ENCODE results near the gene GUCD1. TPM values are rescaled to one million over a fixed set of nuclear protein-coding genes. Genes with fewer than 3 reads are reported as not detected.

Gene GUCD1
- total and polyA plus RNA-seq, 2 of the 13 experiments (the other 11 are each of a cell fraction or from before 2014, with no cell fraction given): 128 to 245 TPM

- TF ChIP-seq ZNF800 (CRISPR knock-in tag; IDR thresholded peaks at IDR 0.05) (no peak), ZNF598 (CRISPR knock-in tag; IDR thresholded peaks at IDR 0.05; ENCODE audit: borderline replicate concordance) (no peak), KDM2A (CRISPR knock-in tag; IDR thresholded peaks at IDR 0.05; ENCODE audit: borderline replicate concordance, low read depth) (peak; percentile 44; the same call in 1 of the 2 replicates), XRCC5 (optimal IDR thresholded peaks at IDR 0.05; ENCODE audit: low read length) (peak; percentile 57), AKNA (CRISPR knock-in tag; IDR thresholded peaks at IDR 0.05; ENCODE audit: borderline replicate concordance) (no peak), GATAD2A (CRISPR knock-in tag; IDR thresholded peaks at IDR 0.05) (0 out of 2 replicates have a peak, but pooled peaks have one; percentile 27), MTA1 (CRISPR knock-in tag; IDR thresholded peaks at IDR 0.05; ENCODE audit: borderline replicate concordance) (0 out of 2 replicates have a peak, but pooled peaks have one; percentile 44), NR2F6 (IDR thresholded peaks at IDR 0.05) (peak; percentile 31; the same call in 1 of the 2 replicates), NR2F6 (CRISPR knock-in tag; IDR thresholded peaks at IDR 0.05) (peak; percentile 20; the same call in 1 of the 2 replicates), POGK (CRISPR knock-in tag; conservative IDR thresholded peaks at IDR 0.05) (no peak), ZKSCAN8 (CRISPR knock-in tag; IDR thresholded peaks at IDR 0.05; ENCODE audit: borderline replicate concordance) (no peak), ZFP91 (CRISPR knock-in tag; IDR thresholded peaks at IDR 0.05; ENCODE audit: borderline replicate concordance) (peak; percentile 50; the same call in 1 of the 2 replicates), PPARG (CRISPR knock-in tag; conservative IDR thresholded peaks at IDR 0.05) (0 out of 2 replicates have a peak, but pooled peaks have one; percentile 11), CENPX (CRISPR knock-in tag; IDR thresholded peaks at IDR 0.05) (no peak), JUND (CRISPR knock-in tag; IDR thresholded peaks at IDR 0.05) (no peak), ATF7-NPFF (CRISPR knock-in tag; IDR thresholded peaks at IDR 0.05; ENCODE audit: low read depth) (no peak), HNRNPLL (IDR thresholded peaks at IDR 0.05; ENCODE audit: low read depth, low read length, poor library complexity, severe bottlenecking) (peak; percentile 34), ZNF782 (CRISPR knock-in tag; IDR thresholded peaks at IDR 0.05; ENCODE audit: borderline replicate concordance) (no peak), SOX6 (IDR thresholded peaks at IDR 0.05) (no peak), SOX6 (CRISPR knock-in tag; IDR thresholded peaks at IDR 0.05) (peak; percentile 17; the same call in 1 of the 2 replicates), MEF2D (CRISPR knock-in tag; IDR thresholded peaks at IDR 0.05) (no peak), ZBTB7B (CRISPR knock-in tag; IDR thresholded peaks at IDR 0.05) (peak; percentile 46; the same call in 1 of the 2 replicates)
Measured at GRCh38 chr22:24494167-24494527, 60.8 kb downstream of the GUCD1 start (continued).
